K562 (cell line): ENCODE results near the gene SS18L1. TPM values are rescaled to one million over a fixed set of nuclear protein-coding genes. Genes with fewer than 3 reads are reported as not detected.

Experiments
- BACH1 ChIP-seq: fragments of 200-800 bp; sonication (Bioruptor generic); IDR thresholded peaks from 2 replicates; pipeline ENCODE4 v1.6.1; 2016; ENCODE audit warnings: missing genetic modification characterization, missing compliant biosample characterization
- E2F6 ChIP-seq, 2 experiments: IDR thresholded peaks; 2 replicates each; pipeline ENCODE4 v1.6.1; 2011; ENCODE audit warnings: borderline replicate concordance in 1 of 2, control low read depth in 1 of 2, low read depth in 1 of 2, low read length in 1 of 2, mild to moderate bottlenecking in 1 of 2, mixed read lengths in 1 of 2, moderate library complexity in 1 of 2; ENCODE audit not compliant: insufficient read depth in 1 of 2, insufficient read length in 1 of 2, poor library complexity in 1 of 2, severe bottlenecking in 1 of 2; ENCODE audit errors: extremely low read depth in 1 of 2
- FOS ChIP-seq: IDR thresholded peaks from 3 replicates; pipeline ENCODE4 v1.6.1; 2011; ENCODE audit not compliant: insufficient read length; ENCODE audit errors: extremely low read depth
- HCFC1 ChIP-seq: IDR thresholded peaks from 2 replicates; pipeline ENCODE4 v1.6.1; 2012; ENCODE audit warnings: low read depth, low read length, improper control_type of control experiment
- KAT7 ChIP-seq: sonication (generic); formaldehyde crosslinking; IDR thresholded peaks from 2 replicates; pipeline ENCODE4 v1.8.0; 2022; ENCODE audit warnings: missing genetic modification reagents, mild to moderate bottlenecking, borderline replicate concordance
- MAZ ChIP-seq, 2 experiments: fragments of 450-650 bp in 1 of 2; sonication (generic) in 1 of 2; formaldehyde crosslinking; IDR thresholded peaks in 1 of 2; conservative IDR thresholded peaks in 1 of 2; 2 replicates each; pipeline versions ENCODE4 v1.4.0 to v1.5.0; 2020; ENCODE audit warnings: mild to moderate bottlenecking in 1 of 2, missing genetic modification reagents in 1 of 2
- MITF ChIP-seq: IDR thresholded peaks from 2 replicates; pipeline ENCODE4 v1.6.1; 2014; ENCODE audit warnings: antibody characterized with exemption
- MTA3 ChIP-seq: fragments of 450-650 bp; formaldehyde crosslinking; IDR thresholded peaks from 2 replicates; pipeline ENCODE4 v1.6.1; 2017; ENCODE audit warnings: mild to moderate bottlenecking, borderline replicate concordance
- NRF1 ChIP-seq, 2 experiments: fragments of 450-650 bp; IDR thresholded peaks in 1 of 2; conservative IDR thresholded peaks in 1 of 2; 2 replicates each; pipeline ENCODE4 v1.6.1; 2014; ENCODE audit warnings: mild to moderate bottlenecking in 2 of 2
- SAFB ChIP-seq: fragments of 200-400 bp; formaldehyde crosslinking; IDR thresholded peaks from 2 replicates; pipeline ENCODE4 v1.6.1; 2017; ENCODE audit warnings: low read depth, low read length, borderline replicate concordance
- SRSF1 ChIP-seq: fragments of 200-400 bp; formaldehyde crosslinking; IDR thresholded peaks from 2 replicates; pipeline ENCODE4 v1.6.1; 2017; ENCODE audit warnings: mild to moderate bottlenecking, low read depth, low read length, moderate library complexity
- TAL1 ChIP-seq: fragments of 450-650 bp; IDR thresholded peaks from 2 replicates; pipeline ENCODE4 v1.6.1; 2016; ENCODE audit warnings: mild to moderate bottlenecking
- TEAD1 ChIP-seq, 2 experiments: fragments of 450-650 bp in 1 of 2; sonication (generic) in 1 of 2; formaldehyde crosslinking; IDR thresholded peaks; 2 replicates each; pipeline versions ENCODE4 v1.4.0 to v1.8.0; 2020 to 2022; ENCODE audit warnings: mild to moderate bottlenecking in 2 of 2, missing genetic modification reagents in 1 of 2
- ZBTB5 ChIP-seq: fragments of 450-650 bp; IDR thresholded peaks from 2 replicates; pipeline ENCODE4 v1.6.1; 2017; ENCODE audit warnings: antibody characterized with exemption
- ZNF143 ChIP-seq: sonication (generic); formaldehyde crosslinking; IDR thresholded peaks from 2 replicates; pipeline ENCODE4 v1.9.0; 2022; ENCODE audit warnings: mild to moderate bottlenecking, missing genetic modification reagents
- ZNF24 ChIP-seq: fragments of 450-650 bp; IDR thresholded peaks from 2 replicates; pipeline ENCODE4 v1.6.1; 2016
- ZNF253 ChIP-seq: fragments of 250-450 bp; sonication (Bioruptor Pico); conservative IDR thresholded peaks from 2 replicates; pipeline ENCODE4 v1.6.1; 2021; ENCODE audit warnings: mild to moderate bottlenecking
- ZNF518B ChIP-seq: fragments of 250-450 bp; sonication (Bioruptor Pico); IDR thresholded peaks from 2 replicates; pipeline ENCODE4 v1.5.0; 2021; ENCODE audit warnings: mild to moderate bottlenecking, moderate library complexity
- polyA plus RNA-seq, 8 experiments: library from polyadenylated mRNA; depleted of rRNA in 4 of 8; stranded (reverse) in 5 of 8; unstranded in 3 of 8; fragments of >200 nt; fragmentation: Nextera tagmentation in 2 of 8; fragmentation: Illumina TruSeq in 1 of 8; extraction: Ambion mirVana in 2 of 8; extraction: Trizol in 1 of 8; gene quantifications; 2 replicates each; pipeline versions ENCODE4 v1.2.1 to v1.2.3, GENCODE V29; 2011 to 2014; ENCODE audit warnings: inconsistent platforms in 1 of 8, missing spikeins in 1 of 8
- total RNA-seq, 7 experiments: library from RNA; depleted of rRNA in 6 of 7; stranded (reverse); fragments of >200 nt in 6 of 7; fragmentation: Illumina TruSeq in 2 of 7; extraction: Trizol in 2 of 7; gene quantifications; 2 replicates each; pipeline versions ENCODE4 v1.2.1 to v1.2.3, GENCODE V29; 2011 to 2021; ENCODE audit warnings: low replicate concordance in 1 of 7

Gene SS18L1
- total and polyA plus RNA-seq, 9 of the 15 experiments (the other 6 are each of a cell fraction or from before 2014, with no cell fraction given) = 2.7 to 28.3 (median 15.1) TPM

GRCh38 chr20:62182469-62183425 lies 39.2 kb downstream of the SS18L1 start, which contains the start of gene MTG2 (continued):
- TF ChIP-seq TAL1 (0 out of 2 replicates have a peak, but pooled peaks have one; percentile 10), KAT7 (peak; percentile 84; the same call in 1 of the 2 replicates), NRF1 (conservative IDR thresholded peaks at IDR 0.05 in 1 of 2, IDR thresholded peaks at IDR 0.05 in 1 of 2) (peak; percentile 91 to 93), ZNF518B (CRISPR knock-in tag) (no peak), FOS (no peak), MTA3 (peak; percentile 89), MAZ (CRISPR knock-in tag; conservative IDR thresholded peaks at IDR 0.05 in 1 of 2, IDR thresholded peaks at IDR 0.05 in 1 of 2) (peak; percentile 79 to 86; a peak in 3 of 4 replicates), BACH1 (no peak), TEAD1 (CRISPR knock-in tag; IDR thresholded peaks at IDR 0.05) (peak in 1 of 2 experiments; percentile 50; a peak in 1 of 4 replicates), ZBTB5 (peak; percentile 88), MITF (no peak), ZNF253 (CRISPR knock-in tag) (no peak), E2F6 (IDR thresholded peaks at IDR 0.05; ENCODE audit: borderline replicate concordance in 1 of 2, extremely low read depth in 1 of 2, insufficient read depth in 1 of 2, insufficient read length in 1 of 2, low read depth in 1 of 2, low read length in 1 of 2, poor library complexity in 1 of 2, severe bottlenecking in 1 of 2) (peak; percentile 44 to 80), SAFB (0 out of 2 replicates have a peak, but pooled peaks have one; percentile 32), HCFC1 (peak; percentile 85), SRSF1 (peak; percentile 78; the same call in 1 of the 2 replicates), ZNF143 (no peak), ZNF24 (peak; percentile 50; the same call in 1 of the 2 replicates)
